Coronary artery (tissue), 2 donors: Measurements from ENCODE around the gene OSGEP.

Experiments used
- DNase-seq: peaks from one replicate; pipeline ENCODE4 v3.0.0-alpha.2; 2017; ENCODE audit warnings: low spot score
- H3K27ac ChIP-seq, 2 donors: fragments of 200-600 bp; sonication (generic); one replicate each; pipeline ENCODE4 v1.5.1; 2016 to 2019
- H3K4me3 ChIP-seq: fragments of 200-600 bp; sonication (generic); 2 replicates; pipeline ENCODE4 v1.5.1; 2016; ENCODE audit warnings: mild to moderate bottlenecking, moderate library complexity
- CTCF ChIP-seq: fragments of 200-600 bp; sonication (generic); IDR thresholded peaks from one replicate; pipeline ENCODE4 v1.5.1; 2019; ENCODE audit warnings: antibody characterized with exemption

The OSGEP gene

GRCh38 chr14:20413744-20414082 lies 40.9 kb downstream of the OSGEP start:
- H3K27ac ChIP-seq: peak overlapping the region; percentile 85 to 97
- peak overlapping the region; percentile 85 for H3K4me3 ChIP-seq
- TF ChIP-seq CTCF: no peak
- DNase-seq: no peak

GRCh38 chr14:20412876-20413743 lies 41.5 kb downstream of the OSGEP start, which contains the start of gene TEP1:
Gene TEP1, minus strand, starts transcription at chr14:20413501. Its CDS starts 5,062 bp downstream, at chr14:20408439.
- TF ChIP-seq CTCF: no peak
- DNase-seq: peak; percentile 92
- Histone ChIP-seq H3K4me3 (peak within 1 kb of the TSS; percentile 85), H3K27ac (peak within 1 kb of the TSS; percentile 85 to 97)

GRCh38 chr14:20412411-20412810 lies 42.2 kb downstream of the OSGEP start:
- H3K27ac ChIP-seq: peak overlapping the region; percentile 85 to 97
- no peak for DNase-seq
- peak overlapping the region; percentile 85 for H3K4me3 ChIP-seq
- TF ChIP-seq CTCF: no peak

DNA sequence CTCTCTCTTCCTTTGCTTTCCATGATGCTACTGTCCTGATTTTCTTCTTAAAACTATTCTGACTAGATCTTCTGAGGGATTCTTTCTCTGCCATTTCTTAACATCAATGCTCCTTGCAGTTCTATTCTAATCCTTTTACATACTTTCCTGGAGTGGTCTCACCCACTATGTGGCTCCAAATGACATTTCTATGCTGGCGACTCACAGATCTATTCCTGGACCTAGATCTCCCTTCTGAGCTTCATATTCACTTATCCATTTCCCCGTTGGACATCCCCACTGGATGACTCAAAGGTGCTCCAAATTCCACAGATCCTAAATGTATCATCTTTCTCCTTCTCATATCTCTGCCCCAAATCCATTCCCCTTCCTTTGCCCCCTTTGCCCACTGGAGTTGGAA lies 45.4 kb downstream of the OSGEP start:
- Histone ChIP-seq H3K4me3 (no peak overlapping the region), H3K27ac (no peak overlapping the region)
- TF ChIP-seq CTCF: no peak
- DNase-seq: no peak

GRCh38 chr14:20403521-20403920 lies 51.1 kb downstream of the OSGEP start:
- no peak for DNase-seq
- no peak for TF ChIP-seq CTCF
- Histone ChIP-seq H3K27ac (no peak overlapping the region), H3K4me3 (no peak overlapping the region)

DNA sequence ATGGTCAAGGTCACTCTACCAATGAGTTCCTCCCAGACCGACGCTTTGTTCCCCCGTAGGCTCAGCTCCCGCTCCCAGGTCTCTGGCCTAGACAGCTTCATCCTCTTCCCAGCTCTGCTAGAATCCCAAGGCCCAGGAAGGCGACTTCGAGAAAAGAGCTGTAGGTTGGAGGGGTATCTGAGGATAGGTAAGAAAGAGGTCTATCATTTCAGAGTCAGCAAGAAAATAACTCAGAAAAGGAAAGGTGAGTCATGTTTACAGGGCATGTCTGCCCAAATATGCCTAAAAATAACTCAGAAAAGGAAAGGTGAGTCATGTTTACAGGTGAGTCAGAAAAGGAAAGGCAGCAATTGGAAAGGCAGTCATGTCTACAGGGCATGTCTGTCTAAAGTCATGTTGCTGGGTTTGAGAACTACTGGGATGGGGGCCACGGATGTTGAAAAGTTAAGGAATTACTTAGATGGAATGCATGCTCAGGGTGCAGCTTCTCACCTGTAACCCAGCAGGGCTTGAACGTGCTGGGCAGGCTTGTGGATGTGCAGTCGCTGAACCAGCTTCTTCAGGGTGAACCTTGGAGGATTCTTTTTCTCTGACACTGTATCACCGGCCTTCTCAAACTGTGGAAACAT lies 53.5 kb downstream of the OSGEP start:
- no peak for DNase-seq
- Histone ChIP-seq H3K4me3 (no peak overlapping the region), H3K27ac (no peak overlapping the region)
- no peak for TF ChIP-seq CTCF

DNA sequence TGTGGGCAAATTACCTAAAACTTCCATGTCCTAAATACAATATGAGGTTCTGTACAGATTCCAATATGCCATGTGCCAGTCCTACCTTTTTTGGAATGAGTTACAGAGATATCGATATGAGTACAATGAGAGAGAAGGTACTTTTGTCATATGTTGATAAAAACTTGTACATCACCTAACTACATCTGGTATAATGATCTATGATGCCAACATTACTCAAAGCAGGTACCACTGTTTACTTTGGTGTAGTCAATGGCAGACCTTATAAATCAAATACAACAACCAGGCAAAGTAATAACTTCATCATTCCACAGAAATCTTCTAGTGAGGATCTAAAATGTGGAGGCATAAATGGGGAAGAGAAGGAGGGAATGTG lies 54.0 kb downstream of the OSGEP start:
- Histone ChIP-seq H3K27ac (no peak overlapping the region), H3K4me3 (no peak overlapping the region)
- DNase-seq: no peak
- no peak for TF ChIP-seq CTCF
